H9 (cell line): ENCODE data around the gene MPST. TPM values are rescaled to one million over a fixed set of nuclear protein-coding genes. Genes with fewer than 3 reads are reported as not detected.

ENCODE experiments used
- DNase-seq: peaks from one replicate; pipeline ENCODE4 v3.0.0-alpha.2; 2017
- H2AFZ ChIP-seq: one replicate; pipeline ENCODE4 v1.6.1; 2013; ENCODE audit warnings: mild to moderate bottlenecking, low read length, control low read depth, moderate library complexity
- H2AK5ac ChIP-seq: 2 replicates; pipeline ENCODE4 v1.6.1; 2013; ENCODE audit warnings: low read length, control low read depth, mixed read lengths; ENCODE audit not compliant: insufficient read length
- H2BK120ac ChIP-seq: one replicate; pipeline ENCODE4 v1.6.1; 2013; ENCODE audit warnings: low read depth, mild to moderate bottlenecking, low read length, control low read depth, inconsistent platforms; ENCODE audit not compliant: poor library complexity, severe bottlenecking
- H2BK12ac ChIP-seq: 2 replicates; pipeline ENCODE4 v1.6.1; 2013; ENCODE audit warnings: low read length, control low read depth, mixed read lengths, low read depth; ENCODE audit not compliant: insufficient read length
- H2BK15ac ChIP-seq: 2 replicates; pipeline ENCODE4 v1.6.1; 2013; ENCODE audit warnings: low read depth, low read length, control low read depth
- H2BK20ac ChIP-seq: one replicate; pipeline ENCODE4 v1.6.1; 2013; ENCODE audit warnings: low read depth, mild to moderate bottlenecking, low read length, control low read depth, inconsistent platforms; ENCODE audit not compliant: poor library complexity, severe bottlenecking
- H2BK5ac ChIP-seq: 2 replicates; pipeline ENCODE4 v1.6.1; 2013; ENCODE audit warnings: low read length, control low read depth, mixed read lengths; ENCODE audit not compliant: insufficient read length
- H3K14ac ChIP-seq: 2 replicates; pipeline ENCODE4 v1.6.1; 2013; ENCODE audit warnings: low read length, control low read depth; ENCODE audit not compliant: insufficient read depth
- H3K18ac ChIP-seq: 2 replicates; pipeline ENCODE4 v1.6.1; 2013; ENCODE audit warnings: low read depth, mild to moderate bottlenecking, mixed read lengths, low read length, control low read depth; ENCODE audit not compliant: insufficient read length
- H3K23ac ChIP-seq: 2 replicates; pipeline ENCODE4 v1.6.1; 2013; ENCODE audit warnings: low read length, control low read depth, mixed read lengths, low read depth; ENCODE audit not compliant: insufficient read length
- H3K23me2 ChIP-seq: 2 replicates; pipeline ENCODE4 v1.6.1; 2013; ENCODE audit warnings: low read depth, mild to moderate bottlenecking, mixed read lengths, low read length, control low read depth; ENCODE audit not compliant: insufficient read length, poor library complexity, severe bottlenecking
- H3K27ac ChIP-seq: 2 replicates; pipeline ENCODE4 v1.5.1; 2013; ENCODE audit warnings: low read length, control low read depth, mixed read lengths, low read depth; ENCODE audit not compliant: insufficient read length
- H3K27me3 ChIP-seq: 2 replicates; pipeline ENCODE4 v1.6.1; 2013; ENCODE audit warnings: low read length, control low read depth, inconsistent platforms; ENCODE audit not compliant: insufficient read depth
- H3K4ac ChIP-seq: 2 replicates; pipeline ENCODE4 v1.6.1; 2013; ENCODE audit warnings: low read depth, mild to moderate bottlenecking, control low read depth, inconsistent platforms, low read length, moderate library complexity
- H3K4me1 ChIP-seq: 2 replicates; pipeline ENCODE4 v1.6.1; 2013; ENCODE audit warnings: low read length, control low read depth, inconsistent platforms; ENCODE audit not compliant: insufficient read depth
- H3K4me2 ChIP-seq: 2 replicates; pipeline ENCODE4 v1.6.1; 2013; ENCODE audit warnings: low read length, control low read depth, mixed read lengths; ENCODE audit not compliant: insufficient read length, insufficient read depth
- H3K56ac ChIP-seq: 2 replicates; pipeline ENCODE4 v1.6.1; 2013; ENCODE audit warnings: low read depth, mild to moderate bottlenecking, mixed read lengths, low read length, control low read depth; ENCODE audit not compliant: insufficient read length
- H3K79me1 ChIP-seq: 2 replicates; pipeline ENCODE4 v1.6.1; 2013; ENCODE audit warnings: low read depth, mild to moderate bottlenecking, moderate library complexity, low read length, control low read depth, inconsistent platforms; ENCODE audit not compliant: insufficient read depth, poor library complexity, severe bottlenecking
- H3K79me2 ChIP-seq: 2 replicates; pipeline ENCODE4 v1.6.1; 2013; ENCODE audit warnings: low read length, control low read depth, inconsistent platforms; ENCODE audit not compliant: insufficient read depth
- H3K9ac ChIP-seq: 2 replicates; pipeline ENCODE4 v1.6.1; 2013; ENCODE audit warnings: low read length, control low read depth, mixed read lengths; ENCODE audit not compliant: insufficient read length; ENCODE audit errors: extremely low read depth
- H3K9me3 ChIP-seq: one replicate; pipeline ENCODE4 v1.6.1; 2013; ENCODE audit warnings: low read depth, low read length, inconsistent platforms; ENCODE audit not compliant: control insufficient read depth
- H3T11ph ChIP-seq: one replicate; pipeline ENCODE4 v1.6.1; 2013; ENCODE audit warnings: mild to moderate bottlenecking, low read length, control low read depth, inconsistent platforms
- H4K20me1 ChIP-seq: one replicate; pipeline ENCODE4 v1.6.1; 2013; ENCODE audit not compliant: control insufficient read depth, insufficient read length, insufficient read depth
- H4K5ac ChIP-seq: 2 replicates; pipeline ENCODE4 v1.6.1; 2013; ENCODE audit warnings: low read depth, mild to moderate bottlenecking, mixed read lengths, low read length, control low read depth; ENCODE audit not compliant: insufficient read length
- H4K8ac ChIP-seq: replicated peaks from 2 replicates; pipeline ENCODE4 v1.6.1; 2013; ENCODE audit warnings: low read length, control low read depth, mixed read lengths, low read depth; ENCODE audit not compliant: insufficient read length
- H4K91ac ChIP-seq: 2 replicates; pipeline ENCODE4 v1.6.1; 2013; ENCODE audit warnings: low read depth, mild to moderate bottlenecking, moderate library complexity, mixed read lengths, low read length, control low read depth; ENCODE audit not compliant: insufficient read length
- H3K27ac Mint-ChIP-seq, 3 experiments: 2 replicates in 2 of 3; 3 replicates in 1 of 3; pipeline ENCODE4 v1.8.0; 2020 to 2021; ENCODE audit warnings: mixed read lengths in 3 of 3, mild to moderate bottlenecking in 1 of 3, moderate library complexity in 1 of 3
- H3K27me3 Mint-ChIP-seq: 2 replicates; pipeline ENCODE4 v1.8.0; 2021; ENCODE audit warnings: low read depth, mild to moderate bottlenecking, moderate library complexity, mixed read lengths
- H3K36me3 Mint-ChIP-seq, 3 experiments: 2 replicates in 2 of 3; 3 replicates in 1 of 3; pipeline ENCODE4 v1.8.0; 2020 to 2021; ENCODE audit warnings: low read depth in 3 of 3, mixed read lengths in 3 of 3; ENCODE audit not compliant: insufficient read depth in 1 of 3
- H3K4me1 Mint-ChIP-seq, 2 experiments: 2 replicates each; pipeline ENCODE4 v1.8.0; 2020; ENCODE audit warnings: mixed read lengths in 2 of 2
- H3K4me3 Mint-ChIP-seq, 2 experiments: 2 replicates in 1 of 2; 3 replicates in 1 of 2; pipeline ENCODE4 v1.8.0; 2020 to 2021; ENCODE audit warnings: mild to moderate bottlenecking in 2 of 2, mixed read lengths in 2 of 2, moderate library complexity in 1 of 2
- H3K9me3 Mint-ChIP-seq, 2 experiments: 2 replicates in 1 of 2; 3 replicates in 1 of 2; pipeline ENCODE4 v1.8.0; 2020; ENCODE audit warnings: mild to moderate bottlenecking in 2 of 2, mixed read lengths in 2 of 2, moderate library complexity in 1 of 2
- WGBS: extraction: QIAGEN DNeasy Blood & Tissue Kit; methylation state at CpG from one replicate; pipeline ENCODE4 v1.1.7; 2013; ENCODE audit warnings: missing lambda C conversion rate, low lambda C conversion rate, mixed read lengths; ENCODE audit not compliant: insufficient read length; ENCODE audit errors: extremely low coverage; 5-methylcytosine and 5-hydroxymethylcytosine counted together
- total RNA-seq: library from RNA; stranded (reverse); gene quantifications from 2 replicates; pipeline ENCODE4 v1.2.1, GENCODE V29; 2021
- TF ChIP-seq, protein P1 (sequence below): fragments of 200-600 bp; sonication (generic); conservative IDR thresholded peaks from 3 replicates; pipeline ENCODE4 v1.8.0; 2021; ENCODE audit warnings: antibody characterized with exemption, mild to moderate bottlenecking

Gene MPST
- total RNA-seq, 1 experiment from 2014 or later = 70.5 TPM

DNA sequence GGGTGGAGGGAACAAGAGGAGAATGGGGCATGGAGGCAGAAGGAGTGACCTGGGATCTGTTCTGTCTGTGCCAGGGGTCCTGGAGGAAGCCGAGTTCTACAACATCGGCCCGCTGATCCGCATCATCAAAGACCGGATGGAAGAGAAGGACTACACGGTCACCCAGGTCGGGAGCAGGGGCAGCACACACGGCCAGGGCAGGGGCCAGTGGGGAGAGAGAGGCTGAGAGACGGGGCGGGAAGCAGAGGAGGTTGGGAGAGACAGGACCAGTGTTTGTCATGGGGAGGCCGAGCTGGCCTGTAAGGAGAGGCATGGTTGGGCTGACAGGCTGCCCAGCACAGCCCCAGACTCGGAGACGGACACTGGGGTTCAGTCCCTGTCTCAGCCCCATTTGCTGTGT, 36.7 kb downstream of the MPST start:
- H3K4me1 ChIP-seq = no peaks in the 10 kb centered on the region
- H3K4me1 Mint-ChIP-seq = peaks cover 4 to 11% of the 10 kb centered on the region in 2 experiments
- no peak overlapping the region for H2BK20ac ChIP-seq
- H3K27ac ChIP-seq = no peak overlapping the region
- peaks cover 5% of the 10 kb centered on the region for H3K23me2 ChIP-seq
- H3K27me3 ChIP-seq = no peaks in the 10 kb centered on the region
- H3K27ac Mint-ChIP-seq = no peak overlapping the region
- H3K4me3 Mint-ChIP-seq = no peak overlapping the region
- no peak overlapping the region for H4K91ac ChIP-seq
- H3K36me3 Mint-ChIP-seq = peaks cover 7 to 39% (median 19%) of the 10 kb centered on the region in 3 experiments; a peak in 6 of 7 replicates
- H2BK5ac ChIP-seq = no peak overlapping the region
- no peak overlapping the region for H2AFZ ChIP-seq
- no peak overlapping the region for H4K8ac ChIP-seq
- no peak overlapping the region for H2BK120ac ChIP-seq
- no peak overlapping the region for H4K5ac ChIP-seq
- H2BK12ac ChIP-seq = no peak overlapping the region
- 0 out of 2 replicates have a peak, but pooled peaks cover under 1% of the 10 kb centered on the region for H3K27me3 Mint-ChIP-seq
- H3K23ac ChIP-seq = no peak overlapping the region
- H3K4me2 ChIP-seq = no peak overlapping the region
- H3K9me3 Mint-ChIP-seq = no peaks in the 10 kb centered on the region
- no peak overlapping the region for H3K18ac ChIP-seq
- H2AK5ac ChIP-seq = no peak overlapping the region
- H3K9ac ChIP-seq = no peak overlapping the region
- no peak overlapping the region for H3T11ph ChIP-seq
- no peak overlapping the region for H3K56ac ChIP-seq
- H3K4ac ChIP-seq = no peak overlapping the region
- no peak overlapping the region for H2BK15ac ChIP-seq
- TF ChIP-seq, protein P1, sequence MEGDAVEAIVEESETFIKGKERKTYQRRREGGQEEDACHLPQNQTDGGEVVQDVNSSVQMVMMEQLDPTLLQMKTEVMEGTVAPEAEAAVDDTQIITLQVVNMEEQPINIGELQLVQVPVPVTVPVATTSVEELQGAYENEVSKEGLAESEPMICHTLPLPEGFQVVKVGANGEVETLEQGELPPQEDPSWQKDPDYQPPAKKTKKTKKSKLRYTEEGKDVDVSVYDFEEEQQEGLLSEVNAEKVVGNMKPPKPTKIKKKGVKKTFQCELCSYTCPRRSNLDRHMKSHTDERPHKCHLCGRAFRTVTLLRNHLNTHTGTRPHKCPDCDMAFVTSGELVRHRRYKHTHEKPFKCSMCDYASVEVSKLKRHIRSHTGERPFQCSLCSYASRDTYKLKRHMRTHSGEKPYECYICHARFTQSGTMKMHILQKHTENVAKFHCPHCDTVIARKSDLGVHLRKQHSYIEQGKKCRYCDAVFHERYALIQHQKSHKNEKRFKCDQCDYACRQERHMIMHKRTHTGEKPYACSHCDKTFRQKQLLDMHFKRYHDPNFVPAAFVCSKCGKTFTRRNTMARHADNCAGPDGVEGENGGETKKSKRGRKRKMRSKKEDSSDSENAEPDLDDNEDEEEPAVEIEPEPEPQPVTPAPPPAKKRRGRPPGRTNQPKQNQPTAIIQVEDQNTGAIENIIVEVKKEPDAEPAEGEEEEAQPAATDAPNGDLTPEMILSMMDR = no peak
- no peaks in the 10 kb centered on the region for H3K79me1 ChIP-seq
- DNase-seq = no peak
- H3K79me2 ChIP-seq = no peaks in the 10 kb centered on the region
- WGBS = no CpG with 5 or more reads among the region's 13 CpGs
- no peak overlapping the region for H3K14ac ChIP-seq
- H3K9me3 ChIP-seq = no peaks in the 10 kb centered on the region
- no peaks in the 10 kb centered on the region for H4K20me1 ChIP-seq
